Amygdala (tissue), 56 donors: ENCODE measurements around the gene PPP1R12C.
A peak's percentile ranks its signal among the peaks of the same experiment; 100 is the strongest.
"Not testable (repeated sequence)": the region's sequence is repeated elsewhere in the genome, so short reads cannot be mapped to it uniquely, and the experiment has no call there.

Experiments
- DNase-seq, 56 donors: peaks; one replicate each; lab custom pipeline; 2025; lab: John Stamatoyannopoulos, UW

PPP1R12C gene

GRCh38 chr19:55113570-55114039 is 3.8 kb downstream of the PPP1R12C start:
- DNase-seq = peak in 42 of 56 donors; percentile 4 to 80 (median 54)

- no peak for DNase-seq
Observed at GRCh38 chr19:55112777-55113569, 4.5 kb downstream of the PPP1R12C start.

GRCh38 chr19:55112246-55112776 is 5.1 kb downstream of the PPP1R12C start:
- DNase-seq = no peak

GRCh38 chr19:55111238-55111831 is 6.1 kb downstream of the PPP1R12C start:
- DNase-seq = no peak

GRCh38 chr19:55109527-55110291 is 7.7 kb downstream of the PPP1R12C start:
- no peak for DNase-seq

GRCh38 chr19:55107252-55107651 is 10.2 kb downstream of the PPP1R12C start:
- DNase-seq = not testable (repeated sequence)

- no peak for DNase-seq
Observed at GRCh38 chr19:55106591-55106990, 10.8 kb downstream of the PPP1R12C start.

GRCh38 chr19:55105237-55105636 is 12.2 kb downstream of the PPP1R12C start:
- no peak for DNase-seq

GRCh38 chr19:55103190-55103589 is 14.2 kb downstream of the PPP1R12C start:
- DNase-seq = no peak

- DNase-seq = peak in 26 of 56 donors; percentile 3 to 55 (median 24)
Observed at GRCh38 chr19:55101261-55101660, 16.2 kb downstream of the PPP1R12C start.

GRCh38 chr19:55099557-55100506 is 17.6 kb downstream of the PPP1R12C start:
- DNase-seq = peak in 1 of 56 donors; percentile 24

GRCh38 chr19:55098716-55099556 is 18.5 kb downstream of the PPP1R12C start:
- no peak for DNase-seq

GRCh38 chr19:55097864-55098715 is 19.3 kb downstream of the PPP1R12C start:
- no peak for DNase-seq

GRCh38 chr19:55096061-55096701 is 21.3 kb downstream of the PPP1R12C start:
- DNase-seq = no peak

- no peak for DNase-seq
Observed at GRCh38 chr19:55095260-55096060, 22.0 kb downstream of the PPP1R12C start.

GRCh38 chr19:55094456-55095259 is 22.8 kb downstream of the PPP1R12C start:
- no peak for DNase-seq
